HG02678 (cell line): Measurements from ENCODE around the gene INHBA.

ENCODE experiments used
- ATAC-seq: cut with Tn5 transposase; IDR thresholded peaks from one replicate; pipeline ENCODE4 v1.9.1; 2021; ENCODE audit warnings: mild to moderate bottlenecking, moderate library complexity; ENCODE audit not compliant: unreplicated experiment

Gene INHBA

DNA sequence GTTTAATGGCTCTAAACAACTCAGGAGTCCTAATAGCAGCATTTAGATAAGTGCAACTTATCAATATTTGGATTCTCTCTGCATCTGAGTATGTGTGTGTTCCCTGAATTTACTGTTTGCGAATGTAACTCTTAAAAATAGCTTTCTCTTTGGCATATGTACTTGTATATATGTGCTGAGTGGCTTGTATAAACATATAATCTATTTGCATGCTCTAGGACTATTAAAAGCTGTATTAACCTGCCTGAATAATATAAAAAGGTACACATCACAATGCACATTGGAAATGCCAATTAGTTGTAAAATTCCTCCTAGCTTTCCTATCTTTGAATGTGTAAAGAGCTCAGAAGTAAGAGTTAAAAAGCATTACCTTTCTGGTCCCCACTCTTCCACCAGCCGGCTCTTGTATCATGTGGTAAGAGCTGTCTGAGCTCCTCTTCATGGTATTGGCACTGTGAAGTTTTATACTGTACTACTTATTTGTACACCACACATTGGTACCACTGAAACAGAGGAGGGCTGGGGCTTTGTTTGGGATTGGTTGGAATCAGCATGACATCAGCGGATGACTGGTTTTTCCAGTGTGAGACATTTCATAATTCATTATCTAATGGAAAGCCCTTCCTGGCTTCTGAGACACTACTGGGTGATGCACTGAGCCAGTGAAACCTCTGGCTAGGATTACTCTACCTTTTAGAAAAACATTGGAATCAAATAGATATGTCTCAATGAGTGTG, at the start of gene INHBA:
TSS of gene INHBA (minus strand) at position 456 of the 737 bp plus-strand sequence. CDS start 2,716 bp downstream, outside the sequence.
- ATAC-seq: no peak

- no peak for ATAC-seq
Measured at GRCh38 chr7:41752615-41753014, 49.7 kb upstream of the INHBA start.

GRCh38 chr7:41750661-41751540, 48.0 kb upstream of the INHBA start:
- no peak for ATAC-seq

DNA sequence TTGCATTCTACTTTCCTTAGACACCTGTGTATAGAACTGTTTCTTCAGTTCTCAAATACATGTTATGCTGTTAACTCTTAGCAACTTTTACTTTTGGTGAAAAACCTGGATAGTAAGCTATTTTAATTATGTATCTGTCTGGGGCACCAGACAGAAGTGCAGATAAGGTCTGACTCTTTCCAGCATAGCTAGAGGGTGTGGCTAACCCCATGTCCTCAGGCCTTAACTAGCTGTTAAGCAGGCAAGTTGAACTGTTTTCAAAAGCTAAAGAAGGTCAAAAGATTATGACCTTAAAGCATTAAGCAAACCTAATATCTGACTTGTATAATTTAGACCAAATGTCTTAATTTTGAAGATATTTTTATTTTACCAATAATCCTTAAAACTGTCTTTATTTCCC, 45.1 kb upstream of the INHBA start:
- ATAC-seq: no peak

DNA sequence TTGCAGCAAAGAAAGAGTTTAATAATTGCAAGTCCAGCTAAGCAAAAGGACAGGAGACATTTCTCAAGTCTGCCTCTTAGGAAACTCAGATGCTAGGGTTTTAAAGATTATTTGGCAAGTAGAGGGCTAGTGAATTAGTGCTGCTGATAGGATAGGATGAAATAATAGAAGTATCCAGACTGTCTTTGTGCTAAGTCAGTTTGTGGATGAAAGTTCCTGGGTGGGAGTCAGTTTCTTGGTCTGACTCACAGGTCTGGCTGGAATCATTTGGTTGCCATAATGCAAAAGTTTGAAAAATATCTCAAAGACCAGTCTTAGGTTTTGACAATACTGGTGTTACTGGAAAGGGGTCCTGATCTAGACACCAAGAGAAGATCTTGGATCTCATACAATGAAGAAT, 42.6 kb upstream of the INHBA start:
- ATAC-seq: no peak

DNA sequence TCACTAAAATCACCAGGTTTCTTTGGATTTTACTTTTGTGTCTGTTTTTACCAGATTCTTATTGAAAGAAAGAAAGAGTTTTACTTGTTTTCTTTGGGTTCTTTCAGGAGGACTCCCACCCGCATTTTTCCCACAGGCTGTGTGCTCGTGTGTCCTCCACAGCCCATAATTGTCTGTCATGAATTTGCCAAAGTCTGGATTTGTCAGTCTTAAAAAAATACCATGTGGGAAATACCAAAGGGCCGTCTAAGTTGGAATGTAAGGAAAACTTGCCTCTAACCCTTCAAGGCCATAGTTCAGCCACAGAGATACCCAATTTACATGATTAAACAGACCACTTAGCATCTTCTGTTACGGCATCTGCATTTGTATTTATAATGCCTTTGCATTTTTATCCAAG, 41.3 kb upstream of the INHBA start:
- ATAC-seq: no peak

DNA sequence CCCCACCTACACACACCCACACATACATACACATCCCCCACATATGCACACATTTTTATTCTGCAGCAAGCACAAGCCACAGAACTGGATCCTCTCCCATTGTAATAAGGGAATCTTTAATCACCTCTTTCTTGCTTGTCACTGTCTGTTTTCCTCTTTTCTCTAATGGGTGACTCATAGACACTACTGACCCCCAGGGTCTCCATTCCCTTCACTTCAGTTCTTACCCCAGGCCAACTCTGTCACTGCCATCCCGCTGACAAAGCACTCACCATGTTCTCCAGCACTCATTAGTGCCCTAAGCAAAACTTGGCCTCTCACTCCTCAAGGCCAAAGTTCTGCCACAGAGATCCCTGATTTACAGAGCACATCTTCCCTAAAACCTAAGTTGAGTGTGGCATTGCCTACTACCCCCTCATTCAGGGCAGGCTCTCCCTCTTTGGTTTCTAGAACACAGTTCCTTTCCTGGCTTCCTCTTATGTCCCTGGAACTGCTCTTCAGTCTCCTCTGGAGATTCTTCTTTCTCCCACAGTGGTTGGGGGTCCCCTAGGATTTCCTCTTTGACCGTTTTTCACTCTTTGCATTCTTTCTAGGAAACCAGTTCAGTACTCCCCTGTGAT, 39.6 kb upstream of the INHBA start:
- ATAC-seq: no peak

DNA sequence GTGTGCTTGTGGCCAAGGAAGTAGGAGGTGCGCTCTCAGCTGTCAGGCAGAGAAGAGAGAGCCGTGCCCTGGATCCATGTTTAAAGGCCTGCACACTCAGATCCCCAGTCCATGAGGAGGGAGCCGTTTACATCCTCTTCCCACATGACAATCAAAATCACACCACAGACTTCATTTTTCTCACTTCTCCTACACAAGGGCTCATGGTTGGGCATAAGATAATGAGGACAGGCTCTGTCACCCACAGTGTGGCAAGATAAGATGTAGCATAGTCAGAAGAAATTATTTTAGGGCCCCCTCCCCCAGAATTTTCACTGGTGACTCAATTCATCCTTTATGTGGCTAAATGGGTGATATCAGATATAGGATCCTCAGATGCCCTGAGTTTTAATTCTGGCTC, 35.9 kb upstream of the INHBA start:
- no peak for ATAC-seq

- ATAC-seq: no peak
Measured at GRCh38 chr7:41738336-41738735, 35.4 kb upstream of the INHBA start.

DNA sequence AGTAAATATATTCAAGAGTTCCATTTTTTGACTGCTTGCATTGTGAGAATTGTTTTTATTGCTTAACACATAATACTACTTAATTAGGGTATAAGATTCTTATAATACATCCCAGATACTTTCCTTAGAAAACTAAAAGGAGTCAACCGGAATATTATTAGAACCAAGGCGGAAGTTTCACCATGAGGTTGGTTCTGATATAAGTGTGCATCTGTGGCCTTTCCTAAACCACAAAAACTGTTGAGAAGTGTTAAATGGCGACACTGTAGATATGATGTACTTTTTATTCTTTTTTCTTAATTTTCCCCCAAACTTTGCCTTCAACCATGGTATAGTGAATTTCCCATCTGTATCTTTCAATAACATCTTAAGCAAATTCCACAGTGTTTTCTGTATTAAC, 32.3 kb upstream of the INHBA start:
- ATAC-seq: no peak

- no peak for ATAC-seq
Measured at GRCh38 chr7:41732843-41733306, 30.0 kb upstream of the INHBA start.

GRCh38 chr7:41732436-41732785, 29.5 kb upstream of the INHBA start:
- no peak for ATAC-seq

DNA sequence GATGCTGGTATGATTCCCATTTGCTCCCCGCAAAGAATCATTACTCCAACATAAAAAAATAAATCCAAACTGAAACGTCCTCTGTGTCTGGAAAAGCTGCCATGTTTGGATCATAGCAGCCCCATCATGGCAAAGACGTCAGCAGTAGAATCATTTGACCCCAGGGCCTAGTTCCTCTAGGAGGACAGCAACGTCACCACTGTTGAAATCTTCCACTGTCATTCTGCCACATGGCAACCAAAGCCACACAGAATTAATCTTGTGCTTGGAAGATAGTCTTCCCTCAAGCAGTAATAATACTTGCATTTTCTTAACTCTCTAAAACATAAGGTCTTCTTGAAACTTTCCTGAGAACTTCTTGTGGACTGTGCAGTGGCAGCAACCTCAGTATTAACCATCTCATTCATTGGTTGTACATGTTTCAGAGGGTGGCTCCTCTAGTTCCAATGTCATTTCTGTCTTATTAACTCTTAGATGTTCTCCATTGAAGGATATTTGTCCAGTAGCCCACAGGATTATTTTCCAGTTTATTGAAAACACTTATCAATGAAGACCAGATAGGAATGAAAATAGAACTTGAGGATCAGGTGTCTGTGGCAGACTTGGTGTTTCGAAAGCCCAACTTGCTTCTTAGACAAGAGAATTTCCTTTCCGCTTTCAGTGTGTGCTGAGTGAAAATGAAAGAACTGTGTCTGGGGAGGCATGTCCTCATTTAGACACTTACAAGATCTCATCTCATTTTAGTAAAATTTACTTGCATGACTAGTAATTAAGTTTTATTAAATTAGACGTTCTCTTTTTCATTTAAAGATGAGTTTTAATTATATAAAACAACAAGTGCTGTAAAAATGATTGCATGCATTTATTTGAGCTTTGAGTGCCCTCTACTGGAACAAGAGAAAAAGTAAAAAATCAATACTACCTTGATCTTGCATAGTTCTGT, 28.9 kb upstream of the INHBA start:
- ATAC-seq: peak; percentile 98

DNA sequence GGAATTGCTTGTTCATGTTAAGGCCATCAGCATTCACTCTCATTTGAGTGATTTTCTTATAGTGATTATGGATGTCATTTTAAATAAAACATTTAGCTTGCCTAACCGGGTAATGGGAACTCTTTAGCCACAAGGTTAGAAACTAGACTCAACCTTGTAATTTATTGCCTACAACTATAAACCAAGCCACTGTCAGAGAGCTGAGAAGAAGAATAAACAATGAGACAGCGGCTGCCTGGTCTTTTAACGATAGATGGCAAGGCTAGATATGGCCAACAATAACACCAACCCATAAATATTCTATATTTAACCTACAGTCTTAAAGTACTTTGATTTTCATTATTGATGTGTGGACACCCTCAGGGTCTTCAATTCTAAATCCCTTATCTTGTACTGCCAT, 27.8 kb upstream of the INHBA start:
- ATAC-seq: no peak

DNA sequence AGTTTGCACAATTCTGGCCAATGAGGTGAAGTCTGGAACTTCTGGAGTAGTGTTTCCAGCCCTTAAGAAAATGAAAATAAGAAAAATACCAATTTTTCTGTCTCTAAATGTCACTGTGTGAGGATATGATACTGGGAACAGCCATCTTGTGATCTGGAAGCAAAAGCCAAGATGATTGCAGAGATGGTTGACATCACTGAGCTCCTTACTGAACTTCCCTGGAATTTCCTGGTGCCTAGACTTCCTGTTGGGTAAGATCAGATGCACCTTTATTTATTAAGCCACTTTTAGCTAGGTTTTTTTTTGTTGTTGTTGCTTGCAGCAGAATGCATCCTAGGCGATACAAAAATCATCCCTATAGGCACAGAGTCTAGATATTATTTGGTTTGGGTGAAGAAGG, 27.3 kb upstream of the INHBA start:
- ATAC-seq: no peak

GRCh38 chr7:41729059-41729458, 26.2 kb upstream of the INHBA start:
- ATAC-seq: no peak

GRCh38 chr7:41725013-41725412, 22.1 kb upstream of the INHBA start:
- no peak for ATAC-seq

- no peak for ATAC-seq
Measured at GRCh38 chr7:41720886-41721285, 18.0 kb upstream of the INHBA start.

- ATAC-seq: no peak
Measured at GRCh38 chr7:41720046-41720445, 17.2 kb upstream of the INHBA start.

GRCh38 chr7:41716691-41717090, 13.8 kb upstream of the INHBA start:
- ATAC-seq: no peak

DNA sequence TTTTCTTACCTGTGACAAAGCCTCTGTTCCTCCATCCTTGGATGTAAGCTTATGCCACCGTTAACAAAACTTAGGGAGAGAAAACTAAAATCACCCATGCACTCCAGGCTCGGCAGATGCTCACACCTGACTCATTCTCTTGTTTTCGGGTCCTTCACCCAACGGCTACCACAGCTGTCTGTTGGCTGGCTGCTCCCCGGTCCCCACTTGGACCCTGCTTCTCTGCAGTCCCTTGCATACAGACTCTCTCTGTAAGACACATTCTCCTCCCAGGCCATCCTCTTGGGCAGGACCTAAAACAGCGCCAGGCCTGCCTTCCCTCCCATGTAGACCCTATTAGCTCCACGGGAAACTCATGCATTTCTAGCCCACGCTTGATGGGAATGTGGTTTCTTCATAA, 12.1 kb upstream of the INHBA start:
- ATAC-seq: no peak
